ENCODE measurements around the gene EDIL3. TPM values are rescaled to one million over a fixed set of nuclear protein-coding genes. Genes with fewer than 3 reads are reported as not detected.

The EDIL3 gene
- total RNA-seq, 2 experiments from 2014 or later = not detected

DNA sequence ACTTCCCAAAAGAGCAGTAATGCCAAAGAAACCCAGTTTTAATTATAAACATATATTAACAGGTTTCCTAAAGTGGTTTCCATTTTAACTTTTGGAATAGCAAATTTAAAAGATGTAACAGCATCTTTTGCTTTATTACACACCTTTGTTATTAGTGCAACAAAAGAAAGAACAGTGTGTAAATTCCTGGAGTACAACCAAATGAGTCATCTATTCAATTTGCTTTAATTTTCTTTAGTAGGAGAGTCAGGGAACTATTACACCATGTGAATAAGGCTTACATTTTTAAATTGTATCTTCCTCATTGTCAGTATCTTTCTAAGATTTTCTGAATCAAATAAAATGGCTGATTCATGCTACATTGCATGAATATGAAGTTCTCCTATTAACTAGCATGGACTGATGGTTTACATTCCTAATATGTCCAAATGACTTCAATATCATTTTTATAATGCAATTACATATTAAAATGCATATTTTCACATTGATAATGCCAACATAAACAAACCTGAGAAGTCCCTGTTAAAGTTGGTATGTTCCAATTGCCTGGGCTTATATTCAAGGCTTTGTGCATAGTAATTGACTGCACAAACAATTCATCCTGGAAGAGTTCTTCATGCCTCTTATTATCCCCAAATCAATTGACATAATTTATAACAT lies 22.5 kb downstream of the EDIL3 start:
- H3K27ac ChIP-seq (ENCODE audit: low read depth in 1 of 2, low read length in 2 of 2) = no peak overlapping the region
- intact Hi-C loops (cut with DNase I, micrococcal nuclease) = no loop called here

DNA sequence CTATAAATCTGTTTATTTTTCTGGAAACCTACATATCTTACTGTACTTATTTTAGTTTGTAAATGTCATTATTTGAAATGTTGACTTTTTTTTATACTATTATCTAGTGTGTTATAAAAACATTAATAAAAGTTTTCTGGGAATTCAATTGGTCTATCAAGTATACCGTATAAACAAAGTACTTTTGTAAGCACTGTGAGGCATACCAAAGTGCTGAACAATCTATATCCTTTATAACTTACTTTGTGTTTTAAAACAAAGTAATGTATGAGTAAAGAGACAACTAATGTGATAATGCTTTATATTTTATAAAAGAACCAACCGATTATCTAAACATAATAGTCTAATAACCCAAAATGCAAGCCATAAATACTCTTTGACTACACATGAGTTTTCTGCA lies 23.1 kb downstream of the EDIL3 start:
- no peaks in the 10 kb centered on the region for H3K36me3 Mint-ChIP-seq (ENCODE audit: low read depth)
- H3K9me3 Mint-ChIP-seq = no peaks in the 10 kb centered on the region
- no peak overlapping the region for H3K27ac Mint-ChIP-seq
- Histone ChIP-seq H3K36me3 (ENCODE audit: insufficient read depth, low read length) (no peaks in the 10 kb centered on the region), H3K9me3 (ENCODE audit: control insufficient read depth in 1 of 2, insufficient read depth in 1 of 2, low read length in 2 of 2) (peaks cover 0 to 3% of the 10 kb centered on the region in 2 experiments), H3K4me3 (ENCODE audit: low read length) (no peak overlapping the region), H3K27me3 (ENCODE audit: control insufficient read depth in 1 of 2, insufficient read depth in 2 of 2, low read length in 2 of 2) (no peaks in the 10 kb centered on the region), H3K4me1 (ENCODE audit: insufficient read depth, low read length) (no peaks in the 10 kb centered on the region), H3K27ac (ENCODE audit: low read depth in 1 of 2, low read length in 2 of 2) (no peak overlapping the region)
- POLR2A ChIA-PET = no interaction called here
- H3K4me1 Mint-ChIP-seq (ENCODE audit: low read depth) = no peaks in the 10 kb centered on the region
- H3K27me3 Mint-ChIP-seq = no peaks in the 10 kb centered on the region
- intact Hi-C loops (cut with DNase I, micrococcal nuclease) = no loop called here
- CTCF ChIA-PET = no interaction called here
- H3K4me3 Mint-ChIP-seq = no peak overlapping the region
- DNase-seq (no peak), ATAC-seq (ENCODE audit: poor library complexity) (no peak)
- TF ChIP-seq CTCF (IDR thresholded peaks at IDR 0.05) = no peak

More for the DNA sequence above, 22.5 kb downstream of the EDIL3 start:
- no peak overlapping the region for H3K4me3 ChIP-seq (ENCODE audit: low read length)
- Mint-ChIP-seq H3K4me3 (no peak overlapping the region), H3K36me3 (ENCODE audit: low read depth) (no peaks in the 10 kb centered on the region), H3K4me1 (ENCODE audit: low read depth) (no peaks in the 10 kb centered on the region), H3K9me3 (no peaks in the 10 kb centered on the region), H3K27ac (no peak overlapping the region), H3K27me3 (no peaks in the 10 kb centered on the region)
- TF ChIP-seq CTCF (IDR thresholded peaks at IDR 0.05) = no peak
- ATAC-seq (ENCODE audit: poor library complexity) (no peak), DNase-seq (no peak)
- no peaks in the 10 kb centered on the region for H3K36me3 ChIP-seq (ENCODE audit: insufficient read depth, low read length)
- POLR2A ChIA-PET = no interaction called here
- H3K4me1 ChIP-seq (ENCODE audit: insufficient read depth, low read length) = no peaks in the 10 kb centered on the region
- no peaks in the 10 kb centered on the region for H3K27me3 ChIP-seq (ENCODE audit: control insufficient read depth in 1 of 2, insufficient read depth in 2 of 2, low read length in 2 of 2)
- CTCF ChIA-PET = no interaction called here
- peaks cover 0 to 3% of the 10 kb centered on the region in 2 experiments for H3K9me3 ChIP-seq (ENCODE audit: control insufficient read depth in 1 of 2, insufficient read depth in 1 of 2, low read length in 2 of 2)

GRCh38 chr5:84360056-84360455 lies 24.6 kb downstream of the EDIL3 start:
- H3K4me1 Mint-ChIP-seq (ENCODE audit: low read depth) = no peaks in the 10 kb centered on the region
- TF ChIP-seq CTCF (IDR thresholded peaks at IDR 0.05) = no peak
- Histone ChIP-seq H3K27ac (ENCODE audit: low read depth in 1 of 2, low read length in 2 of 2) (no peak overlapping the region), H3K27me3 (ENCODE audit: control insufficient read depth in 1 of 2, insufficient read depth in 2 of 2, low read length in 2 of 2) (no peaks in the 10 kb centered on the region), H3K4me3 (ENCODE audit: low read length) (no peak overlapping the region), H3K9me3 (ENCODE audit: control insufficient read depth in 1 of 2, insufficient read depth in 1 of 2, low read length in 2 of 2) (peaks cover 0 to 3% of the 10 kb centered on the region in 2 experiments), H3K4me1 (ENCODE audit: insufficient read depth, low read length) (no peaks in the 10 kb centered on the region), H3K36me3 (ENCODE audit: insufficient read depth, low read length) (no peaks in the 10 kb centered on the region)
- CTCF ChIA-PET = no interaction called here
- no peak for ATAC-seq (ENCODE audit: poor library complexity)
- H3K4me3 Mint-ChIP-seq = no peak overlapping the region
- intact Hi-C loops (cut with DNase I, micrococcal nuclease) = no loop called here
- H3K9me3 Mint-ChIP-seq = no peaks in the 10 kb centered on the region
- H3K36me3 Mint-ChIP-seq (ENCODE audit: low read depth) = no peaks in the 10 kb centered on the region
- H3K27me3 Mint-ChIP-seq = no peaks in the 10 kb centered on the region
- POLR2A ChIA-PET = no interaction called here
- no peak for DNase-seq
- H3K27ac Mint-ChIP-seq = no peak overlapping the region

Measured in CD4-positive, alpha-beta T cell (primary cell).